ENCODE results near the gene CDH15. TPM values are rescaled to one million over a fixed set of nuclear protein-coding genes. Genes with fewer than 3 reads are reported as not detected.

Gene CDH15
- polyA plus RNA-seq, 2 of the 4 experiments (the other 2 are of a cell fraction), result 0.05 to 0.08 TPM

- TF ChIP-seq CEBPB (IDR thresholded peaks at IDR 0.05) (no peak), HOXB5 (CRISPR knock-in tag; IDR thresholded peaks at IDR 0.05) (no peak), HOXB13 (CRISPR knock-in tag; IDR thresholded peaks at IDR 0.05; ENCODE audit: low read depth) (no peak), ZC3H11A (IDR thresholded peaks at IDR 0.05) (no peak), JUNB (IDR thresholded peaks at IDR 0.05) (no peak), KDM1A (IDR thresholded peaks at IDR 0.05; ENCODE audit: low read depth) (no peak), ZSCAN20 (CRISPR knock-in tag; IDR thresholded peaks at IDR 0.05) (no peak), FOXS1 (CRISPR knock-in tag; IDR thresholded peaks at IDR 0.05) (no peak), ELK1 (IDR thresholded peaks at IDR 0.05; ENCODE audit: low read depth, low read length) (no peak), SREBF2 (IDR thresholded peaks at IDR 0.05) (no peak), KDM5A (IDR thresholded peaks at IDR 0.05) (no peak), CHD4 (IDR thresholded peaks at IDR 0.05; ENCODE audit: borderline replicate concordance) (no peak), CTCF (IDR thresholded peaks at IDR 0.05) (no peak), JUN (IDR thresholded peaks at IDR 0.05) (no peak), CBX2 (IDR thresholded peaks at IDR 0.05; ENCODE audit: borderline replicate concordance, low read depth) (no peak), RNF2 (IDR thresholded peaks at IDR 0.05; ENCODE audit: borderline replicate concordance, low read depth) (no peak), HOXA7 (CRISPR knock-in tag; IDR thresholded peaks at IDR 0.05) (no peak)
- FAIRE-seq, result no peak
- Histone ChIP-seq H3K9me3 (no peaks in the 10 kb centered on the region), H3K27ac (no peak overlapping the region), H3K4me3 (no peak overlapping the region), H3K4me2 (no peak overlapping the region), H3K4me1 (peaks cover under 1% of the 10 kb centered on the region; the same call in 1 of the 3 replicates)
- ChIA-PET POLR2A (no interaction called here), CTCF (interaction anchor here (1.0 to 1.5 kb wide), 3 partner anchors 13 to 44 kb away, joined by 3 to 5 read pairs (median 4); no protein-coding TSS in a partner anchor)
- DNase-seq (ENCODE audit: low read depth in 1 of 2, low spot score in 1 of 2), result no peak
- 30% methylated on average over 9 of the region's 15 CpGs for WGBS (ENCODE audit: missing lambda C conversion rate)
- ATAC-seq, result peak; percentile 31 to 51; a peak in 5 of 6 replicates
These were observed 39.5 kb downstream of the CDH15 start for GRCh38 chr16:89210904-89211515.

GRCh38 chr16:89216315-89217137 is 45.0 kb downstream of the CDH15 start:
- Histone ChIP-seq H3K4me3 (peak overlapping the region; percentile 78), H3K4me1 (peaks cover 9% of the 10 kb centered on the region)
- POLR2A ChIA-PET, result interaction anchor here (0.8 to 1.5 kb wide), 4 partner anchors 15 to 405 kb away, joined by 3 to 5 read pairs (median 3); partner anchors contain the start of genes APRT and SPG7
- TF ChIP-seq SREBF2 (IDR thresholded peaks at IDR 0.05), result no peak
- 0 out of 2 replicates have a peak, but pooled peaks have one; percentile 7 for TF ChIP-seq EHF (CRISPR knock-in tag; IDR thresholded peaks at IDR 0.05)
- no peak for TF ChIP-seq HES2 (IDR thresholded peaks at IDR 0.05)
- TF ChIP-seq FOSL2 (IDR thresholded peaks at IDR 0.05), result no peak
- TF ChIP-seq FOSL2 (CRISPR knock-in tag; IDR thresholded peaks at IDR 0.05), result peak; percentile 37; the same call in 1 of the 2 replicates
- TF ChIP-seq RNF2 (IDR thresholded peaks at IDR 0.05; ENCODE audit: borderline replicate concordance, low read depth), result no peak
- TF ChIP-seq HOXA7 (CRISPR knock-in tag; IDR thresholded peaks at IDR 0.05), result 0 out of 2 replicates have a peak, but pooled peaks have one; percentile 26
- TF ChIP-seq USF2 (IDR thresholded peaks at IDR 0.05), result peak; percentile 87
- TF ChIP-seq JUN (IDR thresholded peaks at IDR 0.05), result no peak
- TF ChIP-seq TFCP2L1 (CRISPR knock-in tag; IDR thresholded peaks at IDR 0.05), result no peak
- peak; percentile 91 for TF ChIP-seq MAX (IDR thresholded peaks at IDR 0.05)
- TF ChIP-seq PBX3 (IDR thresholded peaks at IDR 0.05), result no peak
- peak; percentile 69 for TF ChIP-seq SMC3 (IDR thresholded peaks at IDR 0.05)
- peak; percentile 40 for TF ChIP-seq BHLHE40 (IDR thresholded peaks at IDR 0.05; ENCODE audit: low read depth, low read length)
- peak; percentile 16 for TF ChIP-seq CHD2 (IDR thresholded peaks at IDR 0.05; ENCODE audit: low read length, partially characterized antibody)

More at GRCh38 chr16:89216315-89217137, 45.0 kb downstream of the CDH15 start:
- no peaks in the 10 kb centered on the region for H3K9me3 ChIP-seq
- peak overlapping the region; percentile 87 to 95 for H3K27ac ChIP-seq
- 3% methylated on average over 25 of the region's 25 CpGs for WGBS (ENCODE audit: missing lambda C conversion rate)
- FAIRE-seq (no peak), ATAC-seq (peak; percentile 81 to 83), DNase-seq (ENCODE audit: low read depth in 1 of 2, low spot score in 1 of 2) (peak; percentile 79 to 81)
- H3K4me2 ChIP-seq, result peak overlapping the region; percentile 100
- CTCF ChIA-PET, result interaction anchor here (0.6 to 1.7 kb wide), 16 partner anchors 19 to 407 kb away, joined by 3 to 4 read pairs (median 3); partner anchors contain the start of gene APRT

Measured in A549 (cell line).